ENCODE data around the gene NANOGP8. TPM values are rescaled to one million over a fixed set of nuclear protein-coding genes. Genes with fewer than 3 reads are reported as not detected.

The NANOGP8 gene
- total RNA-seq, 1 donor from 2014 or later, result not detected

GRCh38 chr15:35060591-35060990 lies 24.5 kb downstream of the NANOGP8 start:
- H3K4me3 ChIP-seq (ENCODE audit: low read depth, low read length), result no peak overlapping the region
- no peak for DNase-seq (ENCODE audit: low read depth)
- TF ChIP-seq, protein P1, sequence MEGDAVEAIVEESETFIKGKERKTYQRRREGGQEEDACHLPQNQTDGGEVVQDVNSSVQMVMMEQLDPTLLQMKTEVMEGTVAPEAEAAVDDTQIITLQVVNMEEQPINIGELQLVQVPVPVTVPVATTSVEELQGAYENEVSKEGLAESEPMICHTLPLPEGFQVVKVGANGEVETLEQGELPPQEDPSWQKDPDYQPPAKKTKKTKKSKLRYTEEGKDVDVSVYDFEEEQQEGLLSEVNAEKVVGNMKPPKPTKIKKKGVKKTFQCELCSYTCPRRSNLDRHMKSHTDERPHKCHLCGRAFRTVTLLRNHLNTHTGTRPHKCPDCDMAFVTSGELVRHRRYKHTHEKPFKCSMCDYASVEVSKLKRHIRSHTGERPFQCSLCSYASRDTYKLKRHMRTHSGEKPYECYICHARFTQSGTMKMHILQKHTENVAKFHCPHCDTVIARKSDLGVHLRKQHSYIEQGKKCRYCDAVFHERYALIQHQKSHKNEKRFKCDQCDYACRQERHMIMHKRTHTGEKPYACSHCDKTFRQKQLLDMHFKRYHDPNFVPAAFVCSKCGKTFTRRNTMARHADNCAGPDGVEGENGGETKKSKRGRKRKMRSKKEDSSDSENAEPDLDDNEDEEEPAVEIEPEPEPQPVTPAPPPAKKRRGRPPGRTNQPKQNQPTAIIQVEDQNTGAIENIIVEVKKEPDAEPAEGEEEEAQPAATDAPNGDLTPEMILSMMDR (conservative IDR thresholded peaks at IDR 0.05; ENCODE audit: low read depth, low read length), result no peak

DNA sequence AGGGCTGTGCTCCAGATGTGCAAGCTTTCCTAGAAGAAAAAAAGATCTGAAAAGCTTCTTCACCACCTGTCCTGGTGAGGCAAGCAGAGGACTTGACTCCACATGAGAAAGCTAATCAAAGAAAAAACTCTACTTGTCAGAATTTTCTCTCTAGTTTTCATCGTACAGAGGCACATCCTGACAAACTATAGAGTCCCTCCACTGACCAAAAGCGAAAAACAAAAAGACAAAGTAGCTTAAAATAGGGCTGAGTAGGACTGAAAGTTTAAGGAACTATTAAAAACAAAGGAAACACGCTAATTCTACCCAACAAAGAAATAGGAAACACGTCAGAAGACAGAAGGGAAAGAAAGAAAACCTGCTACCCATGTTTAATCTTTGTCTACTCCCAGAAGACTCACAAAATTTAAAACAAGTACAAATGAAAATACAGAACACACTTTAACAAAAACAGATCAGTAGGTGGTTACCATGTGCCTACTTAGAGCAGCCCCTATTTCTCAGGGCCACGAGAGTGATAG lies 26.5 kb downstream of the NANOGP8 start:
- H3K4me3 ChIP-seq (ENCODE audit: low read depth, low read length), result no peak overlapping the region
- TF ChIP-seq, protein P1 (conservative IDR thresholded peaks at IDR 0.05; ENCODE audit: low read depth, low read length), result no peak
- DNase-seq (ENCODE audit: low read depth), result no peak

GRCh38 chr15:35055416-35056105 lies 29.5 kb downstream of the NANOGP8 start:
- no peak overlapping the region for H3K4me3 ChIP-seq (ENCODE audit: low read depth, low read length)
- TF ChIP-seq, protein P1 (conservative IDR thresholded peaks at IDR 0.05; ENCODE audit: low read depth, low read length), result no peak
- peak; percentile 58 for DNase-seq (ENCODE audit: low read depth)

GRCh38 chr15:35054380-35054779 lies 30.7 kb downstream of the NANOGP8 start:
- no peak for DNase-seq (ENCODE audit: low read depth)
- TF ChIP-seq, protein P1 (conservative IDR thresholded peaks at IDR 0.05; ENCODE audit: low read depth, low read length), result no peak

DNA sequence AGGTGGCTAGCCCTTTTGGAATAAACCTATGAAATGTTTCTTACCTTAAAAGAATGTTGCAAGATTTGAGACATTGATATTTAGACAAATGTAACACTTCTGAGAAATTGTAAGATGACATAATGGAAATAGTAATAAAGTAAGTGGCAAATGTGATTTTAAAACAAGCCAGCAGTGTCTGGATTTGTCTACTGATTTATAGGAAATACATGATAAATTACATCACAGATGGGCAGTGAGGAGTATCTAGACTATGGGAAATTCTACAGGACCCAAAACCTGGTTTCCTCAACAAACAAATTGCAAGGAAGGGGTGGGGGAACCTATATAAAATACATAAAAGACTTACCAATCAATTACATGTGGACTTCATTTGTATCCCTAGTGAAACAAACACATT lies 37.1 kb downstream of the NANOGP8 start:
- H3K4me3 ChIP-seq (ENCODE audit: low read depth, low read length), result no peak overlapping the region
- DNase-seq (ENCODE audit: low read depth), result no peak
- TF ChIP-seq, protein P1 (conservative IDR thresholded peaks at IDR 0.05; ENCODE audit: low read depth, low read length), result no peak

More at GRCh38 chr15:35054380-35054779, 30.7 kb downstream of the NANOGP8 start:
- H3K4me3 ChIP-seq (ENCODE audit: low read depth, low read length), result no peak overlapping the region

GRCh38 chr15:35047528-35047927 lies 37.6 kb downstream of the NANOGP8 start:
- peak; percentile 54 for DNase-seq (ENCODE audit: low read depth)

More at GRCh38 chr15:35047528-35047927, 37.6 kb downstream of the NANOGP8 start:
- TF ChIP-seq, protein P1 (conservative IDR thresholded peaks at IDR 0.05; ENCODE audit: low read depth, low read length), result no peak
- H3K4me3 ChIP-seq (ENCODE audit: low read depth, low read length), result no peak overlapping the region
